Right lobe of liver (tissue), 4 donors: ENCODE data around the gene LMAN1.

Experiments
- CTCF ChIP-seq, 4 donors: fragments of 200-600 bp in 3 of 4; fragments of 450-650 bp in 1 of 4; IDR thresholded peaks; one replicate each; pipeline versions ENCODE4 v1.5.1 to v1.8.0; 2016 to 2022; ENCODE audit warnings: antibody characterized with exemption in 4 of 4, mild to moderate bottlenecking in 2 of 4
- POLR2A ChIP-seq: fragments of 450-650 bp; IDR thresholded peaks from one replicate; pipeline ENCODE4 v1.6.1; 2017; ENCODE audit warnings: antibody characterized with exemption, mild to moderate bottlenecking
- donor health status: DM: no; HTN: no; CAD: no.
- donor health status: DM: no; HTN: no; CAD: no.
- donor health status: DM: no; HTN: yes; CAD: no.

- TF ChIP-seq CTCF (IDR thresholded peaks at IDR 0.05) (peak; percentile 66 to 86 (median 84)), POLR2A (no peak)
Measured at GRCh38 chr18:59308248-59308937, 50.7 kb downstream of the LMAN1 start.
